Lung (tissue), 12 donors: ENCODE data around the gene CPLX1. TPM values are rescaled to one million over a fixed set of nuclear protein-coding genes. Genes with fewer than 3 reads are reported as not detected.

Experiments
- ATAC-seq: fragments of 200-7000 bp; cut with Tn5 transposase; one replicate; pipeline ENCODE4 v1.9.1; 2020; ENCODE audit warnings: moderate number of reproducible peaks; ENCODE audit not compliant: insufficient read depth, low FRiP score
- DNase-seq, 3 donors: peaks; one replicate each; pipeline ENCODE4 v3.0.0-alpha.2; 2013 to 2017
- H3K27ac ChIP-seq, 2 donors: one replicate each; pipeline ENCODE4 v1.5.1; 2013; ENCODE audit warnings: mild to moderate bottlenecking in 2 of 2, moderate library complexity in 2 of 2, control low read depth in 1 of 2, inconsistent platforms in 1 of 2, low read depth in 1 of 2, low read length in 1 of 2
- H3K27me3 ChIP-seq, 3 donors: one replicate each; pipeline ENCODE4 v1.5.1; 2013; ENCODE audit warnings: low read length in 2 of 3; ENCODE audit not compliant: control insufficient read depth in 3 of 3, insufficient read depth in 3 of 3
- H3K36me3 ChIP-seq, 4 donors: one replicate each; pipeline ENCODE4 v1.5.1; 2013; ENCODE audit warnings: low read length in 4 of 4, mild to moderate bottlenecking in 1 of 4, moderate library complexity in 1 of 4; ENCODE audit not compliant: control insufficient read depth in 4 of 4, insufficient read depth in 4 of 4
- H3K4me1 ChIP-seq, 5 donors: one replicate each; pipeline ENCODE4 v1.5.1; 2013; ENCODE audit warnings: low read length in 5 of 5, mild to moderate bottlenecking in 2 of 5, moderate library complexity in 1 of 5; ENCODE audit not compliant: control insufficient read depth in 5 of 5, insufficient read depth in 5 of 5
- H3K4me3 ChIP-seq: one replicate; pipeline ENCODE4 v1.5.1; 2013; ENCODE audit warnings: mild to moderate bottlenecking, control low read depth, moderate library complexity
- H3K9ac ChIP-seq, 2 donors: one replicate each; pipeline ENCODE4 v1.5.1; 2013; ENCODE audit warnings: low read length in 2 of 2, control low read depth in 1 of 2; ENCODE audit not compliant: insufficient read depth in 1 of 2
- H3K9me3 ChIP-seq, 4 donors: one replicate each; pipeline ENCODE4 v1.5.1; 2013; ENCODE audit warnings: low read length in 3 of 4, mild to moderate bottlenecking in 1 of 4, moderate library complexity in 1 of 4; ENCODE audit not compliant: control insufficient read depth in 4 of 4, insufficient read depth in 3 of 4
- WGBS, 2 donors: extraction: QIAGEN DNeasy Blood & Tissue Kit; methylation state at CpG; one replicate each; pipeline ENCODE4 v1.1.7; 2013; 5-methylcytosine and 5-hydroxymethylcytosine counted together
- polyA plus RNA-seq, 2 donors: library from polyadenylated mRNA; stranded (reverse); fragments of 200-250 nt; gene quantifications; one replicate each; pipeline ENCODE4 v1.2.1, GENCODE V29; 2013
- total RNA-seq, 2 donors: library from RNA; depleted of rRNA in 1 of 2; stranded (reverse); fragments of >200 nt in 1 of 2; gene quantifications; one replicate each; pipeline ENCODE4 v1.2.1, GENCODE V29; 2014 to 2021
- TF ChIP-seq, protein P1 (sequence below): IDR thresholded peaks from 2 replicates; pipeline ENCODE4 v1.5.1; 2012; ENCODE audit warnings: mild to moderate bottlenecking; ENCODE audit errors: control extremely low read depth, extremely low read depth
- donor health status: control.
- donor health status: control.
- donor health status: Bipolar disorder and iron deficiency.
- donor health status: healthy.
- donor health status: DM: yes; HTN: yes; CAD: no.

CPLX1 gene
- total and polyA plus RNA-seq, 4 donors: 1.1 to 3.9 (median 2.1) TPM

DNA sequence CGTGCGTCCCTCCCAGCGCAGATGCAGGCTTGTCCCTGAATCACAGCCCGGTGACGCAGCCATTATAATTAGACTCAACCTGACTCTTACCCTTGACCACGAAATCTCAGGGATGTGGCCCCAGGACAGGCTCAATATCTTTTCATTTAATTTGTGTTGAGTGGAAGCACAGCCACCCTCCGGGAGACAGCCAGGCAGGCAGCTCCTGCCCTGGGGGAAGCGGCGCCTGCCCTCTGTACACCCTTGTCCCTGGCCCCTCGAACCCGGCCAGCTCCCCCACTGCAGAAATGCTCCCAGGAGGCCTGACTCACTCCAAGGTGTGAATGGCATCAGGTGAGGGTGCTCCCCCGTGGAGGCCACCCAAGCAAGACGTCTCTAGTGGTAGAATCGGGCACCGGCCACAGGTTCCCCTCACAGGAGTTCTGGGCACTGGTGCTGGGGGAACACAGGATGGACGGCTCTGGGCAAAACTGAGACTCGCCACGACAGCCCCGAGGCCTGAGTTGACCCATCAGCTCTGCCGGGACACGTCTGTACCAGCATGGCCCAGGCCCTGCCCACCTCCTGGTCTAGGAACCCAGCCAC lies 2.7 kb downstream of the CPLX1 start:
- Histone ChIP-seq H3K9me3 (peaks cover 0 to 11% (median 0%) of the 10 kb centered on the region in 4 donors), H3K4me1 (peaks cover 0 to 8% (median 0%) of the 10 kb centered on the region in 5 donors), H3K27ac (no peak overlapping the region), H3K9ac (no peak overlapping the region), H3K27me3 (peaks cover 0 to 53% (median 23%) of the 10 kb centered on the region in 3 donors), H3K36me3 (no peaks in the 10 kb centered on the region), H3K4me3 (no peak overlapping the region)
- TF ChIP-seq, protein P1, sequence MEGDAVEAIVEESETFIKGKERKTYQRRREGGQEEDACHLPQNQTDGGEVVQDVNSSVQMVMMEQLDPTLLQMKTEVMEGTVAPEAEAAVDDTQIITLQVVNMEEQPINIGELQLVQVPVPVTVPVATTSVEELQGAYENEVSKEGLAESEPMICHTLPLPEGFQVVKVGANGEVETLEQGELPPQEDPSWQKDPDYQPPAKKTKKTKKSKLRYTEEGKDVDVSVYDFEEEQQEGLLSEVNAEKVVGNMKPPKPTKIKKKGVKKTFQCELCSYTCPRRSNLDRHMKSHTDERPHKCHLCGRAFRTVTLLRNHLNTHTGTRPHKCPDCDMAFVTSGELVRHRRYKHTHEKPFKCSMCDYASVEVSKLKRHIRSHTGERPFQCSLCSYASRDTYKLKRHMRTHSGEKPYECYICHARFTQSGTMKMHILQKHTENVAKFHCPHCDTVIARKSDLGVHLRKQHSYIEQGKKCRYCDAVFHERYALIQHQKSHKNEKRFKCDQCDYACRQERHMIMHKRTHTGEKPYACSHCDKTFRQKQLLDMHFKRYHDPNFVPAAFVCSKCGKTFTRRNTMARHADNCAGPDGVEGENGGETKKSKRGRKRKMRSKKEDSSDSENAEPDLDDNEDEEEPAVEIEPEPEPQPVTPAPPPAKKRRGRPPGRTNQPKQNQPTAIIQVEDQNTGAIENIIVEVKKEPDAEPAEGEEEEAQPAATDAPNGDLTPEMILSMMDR: no peak
- 77 to 79% methylated on average over 21 of the region's 21 CpGs for WGBS, 2 donors
- DNase-seq (no peak), ATAC-seq (no peak)

DNA sequence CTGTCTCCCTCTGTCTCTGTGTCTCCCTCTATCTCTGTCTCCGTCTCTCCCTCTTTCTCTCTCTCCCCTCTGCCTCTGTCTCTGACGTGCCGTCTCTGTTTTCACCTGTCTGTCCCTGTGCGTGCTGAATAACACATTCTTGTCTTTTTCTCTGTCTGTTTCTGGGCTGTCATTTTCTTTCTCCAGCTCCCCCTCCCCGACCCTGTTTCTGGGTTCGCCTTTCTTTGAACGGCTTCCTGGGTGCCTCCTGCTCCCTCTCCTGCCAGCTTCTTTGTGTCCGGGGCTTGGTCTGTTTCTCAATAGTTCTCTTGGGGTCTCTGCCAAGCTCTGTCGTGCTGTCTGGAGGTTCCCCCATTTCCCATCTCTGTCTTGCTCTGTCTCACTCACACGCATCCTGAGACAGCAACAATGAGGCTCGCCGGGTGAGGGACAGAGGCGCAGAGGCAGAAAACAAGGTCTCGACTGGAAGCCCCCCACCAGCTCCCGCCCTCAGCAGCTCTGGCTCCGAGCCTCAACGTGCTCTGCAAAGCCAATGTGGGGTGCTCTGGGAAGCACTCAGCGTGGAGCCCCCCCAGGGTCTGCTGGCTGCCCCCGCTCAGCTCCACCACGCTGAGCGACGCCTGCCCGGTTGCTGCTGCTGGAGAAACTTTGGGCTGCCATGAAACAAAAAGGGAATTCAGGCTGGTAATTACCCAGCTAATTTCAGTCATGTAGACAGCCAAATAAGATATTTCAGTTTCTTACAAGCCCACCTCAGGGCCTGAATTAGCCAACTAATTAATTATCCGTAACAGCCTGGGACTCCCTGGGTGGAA lies 3.4 kb downstream of the CPLX1 start:
- DNase-seq (no peak), ATAC-seq (no peak)
- Histone ChIP-seq H3K4me1 (peaks cover 0 to 8% (median 0%) of the 10 kb centered on the region in 5 donors), H3K9ac (no peak overlapping the region), H3K9me3 (peaks cover 0 to 11% (median 0%) of the 10 kb centered on the region in 4 donors), H3K4me3 (no peak overlapping the region), H3K27me3 (peaks cover 0 to 46% (median 17%) of the 10 kb centered on the region in 3 donors), H3K27ac (no peak overlapping the region), H3K36me3 (no peaks in the 10 kb centered on the region)
- 51 to 53% methylated on average over 24 of the region's 24 CpGs for WGBS, 2 donors
- TF ChIP-seq, protein P1: no peak

DNA sequence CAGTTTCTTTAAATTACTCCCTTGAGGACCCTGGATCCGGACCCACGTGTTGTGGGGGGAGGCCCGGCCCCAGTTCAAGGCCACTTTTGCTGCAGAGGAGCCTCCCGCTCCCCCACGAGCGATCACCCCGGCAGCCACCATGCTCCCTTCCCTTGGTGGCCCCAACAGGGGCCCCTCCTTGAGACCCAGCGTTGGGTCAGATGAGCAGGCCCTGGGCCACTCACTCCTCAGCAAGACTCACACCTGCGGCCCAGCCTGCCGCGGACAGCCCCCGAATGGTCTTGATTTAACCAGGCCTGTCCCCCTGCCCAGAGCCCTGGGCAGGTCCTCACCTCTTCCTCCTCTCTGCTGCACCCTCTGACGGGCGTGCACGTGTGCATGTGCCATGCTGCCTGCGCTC lies 4.3 kb downstream of the CPLX1 start:
- Histone ChIP-seq H3K36me3 (no peaks in the 10 kb centered on the region), H3K27ac (no peak overlapping the region), H3K4me3 (no peak overlapping the region), H3K9ac (no peak overlapping the region), H3K4me1 (peaks cover 0 to 5% (median 0%) of the 10 kb centered on the region in 5 donors), H3K9me3 (peaks cover 0 to 11% (median 0%) of the 10 kb centered on the region in 4 donors), H3K27me3 (peaks cover 0 to 42% (median 17%) of the 10 kb centered on the region in 3 donors)
- WGBS, 2 donors: 80 to 82% methylated on average over 16 of the region's 16 CpGs
- TF ChIP-seq, protein P1: no peak
- no peak for ATAC-seq
- no peak for DNase-seq
